IPS DF 4.7 (cell line): ENCODE measurements around the gene LDLRAP1.
"Not testable (repeated sequence)": the region's sequence is repeated elsewhere in the genome, so short reads cannot be mapped to it uniquely, and the experiment has no call there.

Experiments used
- DNase-seq: peaks from one replicate; pipeline ENCODE4 v3.0.0-alpha.2; 2013; ENCODE audit warnings: low spot score; ENCODE audit errors: extremely low read depth

The LDLRAP1 gene

GRCh38 chr1:25543425-25544242, at the start of gene LDLRAP1:
Gene LDLRAP1, plus strand, starts transcription at chr1:25543606. Its CDS starts 93 bp downstream, at chr1:25543699.
- DNase-seq, result no peak

- DNase-seq, result no peak
Observed at GRCh38 chr1:25494952-25495351, 48.5 kb upstream of the LDLRAP1 start.

- DNase-seq, result no peak
Observed at GRCh38 chr1:25500694-25501093, 42.7 kb upstream of the LDLRAP1 start.

GRCh38 chr1:25501235-25502058, 42.0 kb upstream of the LDLRAP1 start:
- peak; percentile 74 for DNase-seq

GRCh38 chr1:25502957-25503356, 40.4 kb upstream of the LDLRAP1 start:
- no peak for DNase-seq

GRCh38 chr1:25503551-25504426, 39.6 kb upstream of the LDLRAP1 start:
- no peak for DNase-seq

GRCh38 chr1:25504706-25505595, 38.5 kb upstream of the LDLRAP1 start:
- DNase-seq, result no peak

- DNase-seq, result no peak
Observed at GRCh38 chr1:25505656-25506385, 37.6 kb upstream of the LDLRAP1 start.

GRCh38 chr1:25506566-25507463, 36.6 kb upstream of the LDLRAP1 start:
- DNase-seq, result not testable (repeated sequence)

- DNase-seq, result no peak
Observed at GRCh38 chr1:25513666-25514065, 29.7 kb upstream of the LDLRAP1 start.

- no peak for DNase-seq
Observed at GRCh38 chr1:25515033-25515432, 28.4 kb upstream of the LDLRAP1 start.

- no peak for DNase-seq
Observed at GRCh38 chr1:25516686-25517085, 26.7 kb upstream of the LDLRAP1 start.

GRCh38 chr1:25517476-25518394, 25.7 kb upstream of the LDLRAP1 start:
- DNase-seq, result peak; percentile 44

GRCh38 chr1:25519624-25520023, 23.8 kb upstream of the LDLRAP1 start:
- DNase-seq, result no peak

- no peak for DNase-seq
Observed at GRCh38 chr1:25520446-25521061, 22.9 kb upstream of the LDLRAP1 start.

GRCh38 chr1:25522031-25522655, 21.3 kb upstream of the LDLRAP1 start:
- DNase-seq, result no peak

GRCh38 chr1:25523542-25523941, 19.9 kb upstream of the LDLRAP1 start:
- no peak for DNase-seq
